HG02840 (cell line): ENCODE data around the gene KLHL33.
A peak's percentile ranks its signal among the peaks of the same experiment; 100 is the strongest.

Source experiments
- ATAC-seq: cut with Tn5 transposase; IDR thresholded peaks from one replicate; pipeline ENCODE4 v1.9.1; 2021; ENCODE audit warnings: mild to moderate bottlenecking, moderate library complexity, moderate number of reproducible peaks; ENCODE audit not compliant: unreplicated experiment, low FRiP score

Gene KLHL33

GRCh38 chr14:20415782-20416206 is 20.2 kb downstream of the KLHL33 start:
- ATAC-seq: no peak

GRCh38 chr14:20413744-20414082 is 22.3 kb downstream of the KLHL33 start:
- no peak for ATAC-seq

- no peak for ATAC-seq
These were observed 22.9 kb downstream of the KLHL33 start, which contains the start of gene TEP1 for GRCh38 chr14:20412876-20413743. Gene TEP1, minus strand, starts transcription at chr14:20413501. Its CDS starts 5,062 bp downstream, at chr14:20408439.

- ATAC-seq: peak; percentile 64
These were observed 23.6 kb downstream of the KLHL33 start for GRCh38 chr14:20412411-20412810.

- ATAC-seq: no peak
These were observed 26.7 kb downstream of the KLHL33 start for GRCh38 chr14:20409226-20409625.

GRCh38 chr14:20403521-20403920 is 32.4 kb downstream of the KLHL33 start:
- no peak for ATAC-seq

GRCh38 chr14:20400965-20401593 is 34.9 kb downstream of the KLHL33 start:
- ATAC-seq: no peak

GRCh38 chr14:20400589-20400964 is 35.4 kb downstream of the KLHL33 start:
- ATAC-seq: no peak

GRCh38 chr14:20397511-20397910 is 38.5 kb downstream of the KLHL33 start:
- no peak for ATAC-seq

GRCh38 chr14:20391505-20391904 is 44.5 kb downstream of the KLHL33 start:
- ATAC-seq: no peak

- ATAC-seq: no peak
These were observed 47.8 kb downstream of the KLHL33 start for GRCh38 chr14:20388159-20388558.

GRCh38 chr14:20387576-20387975 is 48.4 kb downstream of the KLHL33 start:
- no peak for ATAC-seq

- no peak for ATAC-seq
These were observed 49.6 kb downstream of the KLHL33 start for GRCh38 chr14:20386276-20386855.

GRCh38 chr14:20384886-20385285 is 51.1 kb downstream of the KLHL33 start:
- ATAC-seq: no peak

GRCh38 chr14:20384321-20384720 is 51.6 kb downstream of the KLHL33 start:
- ATAC-seq: no peak

- no peak for ATAC-seq
These were observed 52.3 kb downstream of the KLHL33 start for GRCh38 chr14:20383636-20384035.

GRCh38 chr14:20383032-20383431 is 52.9 kb downstream of the KLHL33 start:
- no peak for ATAC-seq

GRCh38 chr14:20382526-20382925 is 53.4 kb downstream of the KLHL33 start:
- no peak for ATAC-seq

- no peak for ATAC-seq
These were observed 54.6 kb downstream of the KLHL33 start for GRCh38 chr14:20381341-20381740.

GRCh38 chr14:20380681-20381080 is 55.3 kb downstream of the KLHL33 start:
- ATAC-seq: no peak

GRCh38 chr14:20379743-20380142 is 56.2 kb downstream of the KLHL33 start:
- ATAC-seq: no peak

GRCh38 chr14:20377171-20377570 is 58.8 kb downstream of the KLHL33 start:
- no peak for ATAC-seq
